ENCODE data around the gene CSNK2A2.

Gene CSNK2A2

GRCh38 chr16:58198803-58199411, 1.0 kb upstream of the CSNK2A2 start:
- no peak for DNase-seq

DNA sequence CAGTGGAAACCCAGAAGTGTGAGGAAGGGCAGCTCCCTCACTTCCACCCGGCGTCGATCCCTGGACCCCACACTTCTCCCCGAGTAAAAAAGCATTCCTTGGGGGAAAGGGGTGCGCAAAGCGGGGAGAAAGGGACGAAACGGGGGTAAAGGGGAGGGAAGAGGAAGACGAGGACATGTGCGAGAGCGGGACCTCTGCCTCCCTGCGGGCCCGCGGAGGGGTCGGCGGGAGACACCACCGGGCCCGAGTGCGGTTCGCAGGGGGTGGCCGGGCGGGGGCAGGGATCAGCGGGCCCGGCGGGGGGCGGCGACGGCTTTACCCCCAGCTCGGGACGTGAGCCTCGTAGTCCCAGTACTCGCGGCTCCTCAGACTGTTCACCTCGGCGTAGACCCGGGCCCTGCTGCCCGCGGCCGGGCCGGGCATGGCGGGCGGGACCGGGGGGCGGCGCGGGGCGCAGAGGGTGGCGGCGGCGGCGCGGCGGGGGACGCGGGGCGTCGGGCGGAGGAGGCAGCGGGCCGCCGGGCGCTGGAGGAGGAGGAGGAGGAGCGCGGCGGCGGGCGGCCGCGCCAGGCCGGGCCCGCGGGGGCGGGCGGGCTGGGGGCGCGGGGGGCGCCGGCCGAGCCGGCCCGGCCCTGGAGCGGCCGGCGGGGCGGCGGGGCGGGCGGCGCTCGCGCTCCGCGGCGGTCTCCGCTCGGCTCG, 443 bp downstream of the CSNK2A2 start:
- DNase-seq = no peak

DNA sequence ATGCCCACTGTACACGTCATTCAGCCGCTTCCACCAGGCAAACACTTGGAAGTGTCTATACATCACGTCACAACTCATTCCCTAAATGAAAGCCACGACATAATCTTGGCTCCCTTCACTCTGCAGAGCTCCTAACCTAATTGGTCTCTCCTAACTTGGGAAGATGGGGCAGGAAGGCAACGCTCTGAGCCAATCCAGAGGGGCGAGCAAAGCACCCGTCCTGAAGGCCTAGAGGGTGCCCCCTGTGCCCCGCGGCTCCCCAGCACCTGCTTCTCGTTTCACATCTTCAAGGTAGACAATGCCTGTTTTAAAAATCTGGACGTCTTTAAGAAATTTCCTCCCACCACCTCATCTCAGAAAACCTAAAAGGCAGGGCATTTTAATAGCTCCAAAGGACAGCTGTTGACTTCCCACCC, 1.0 kb downstream of the CSNK2A2 start:
- peak; percentile 12 for DNase-seq

DNA sequence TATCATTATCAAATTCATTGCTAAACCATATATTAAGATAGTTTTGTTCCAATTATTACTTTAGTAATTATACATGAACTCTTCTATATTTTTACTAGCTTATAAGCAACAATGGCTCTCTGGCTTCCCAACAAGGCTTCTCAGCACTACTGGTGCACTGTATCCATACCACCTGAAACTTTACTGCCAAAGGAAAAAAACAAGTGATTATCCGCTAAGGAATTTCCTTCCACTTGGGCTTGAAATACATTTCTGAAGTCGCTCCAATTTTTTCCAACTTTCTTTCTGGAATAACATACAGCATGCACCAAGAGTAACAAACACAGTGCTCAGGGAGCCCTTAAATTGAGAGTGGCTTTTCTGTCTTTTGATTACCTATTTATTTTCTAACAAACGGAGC, 2.1 kb downstream of the CSNK2A2 start:
- DNase-seq = no peak

GRCh38 chr16:58195344-58195743, 2.6 kb downstream of the CSNK2A2 start:
- DNase-seq = no peak

GRCh38 chr16:58194790-58195189, 3.1 kb downstream of the CSNK2A2 start:
- DNase-seq = no peak

GRCh38 chr16:58187665-58188421, 10.1 kb downstream of the CSNK2A2 start:
- no peak for DNase-seq

DNA sequence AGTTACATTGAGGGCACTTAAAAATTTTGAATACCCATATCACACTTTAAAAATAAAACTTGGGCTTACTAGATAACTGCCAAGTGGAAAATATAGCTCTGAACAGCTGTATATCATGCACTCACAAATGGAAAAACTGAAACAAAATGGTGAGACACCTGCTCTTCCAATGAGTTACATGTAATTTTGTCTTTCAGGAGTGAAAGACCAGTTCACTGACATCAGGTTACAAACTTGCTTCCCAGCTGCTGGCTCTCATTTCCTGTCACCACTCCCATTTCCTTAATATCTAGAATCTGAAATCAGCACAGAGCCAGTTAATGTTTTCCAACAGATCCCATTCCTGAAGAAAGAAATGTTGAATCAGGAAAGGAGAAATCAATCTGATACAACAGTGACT, 10.8 kb downstream of the CSNK2A2 start:
- no peak for DNase-seq

- no peak for DNase-seq
These were observed 11.5 kb downstream of the CSNK2A2 start for GRCh38 chr16:58186176-58186944.

DNA sequence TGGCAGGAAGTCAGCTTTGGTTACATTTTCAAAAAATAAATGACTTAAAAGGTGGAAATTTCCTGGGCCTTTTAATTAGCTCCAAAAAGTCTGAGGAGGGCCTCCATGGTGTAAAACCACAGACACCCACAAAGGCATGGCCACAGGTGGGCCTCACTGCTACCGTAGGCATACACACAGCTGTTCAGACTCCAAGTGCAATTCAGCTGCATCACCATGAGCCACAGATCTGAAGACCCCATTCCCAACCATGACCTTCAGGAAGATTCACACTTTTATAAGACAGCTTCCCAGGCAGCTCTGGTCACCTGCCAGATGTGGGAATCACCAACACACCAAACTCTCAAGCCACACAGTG, 20.6 kb downstream of the CSNK2A2 start:
- DNase-seq = no peak

GRCh38 chr16:58176608-58177352, 21.1 kb downstream of the CSNK2A2 start:
- DNase-seq = no peak

DNA sequence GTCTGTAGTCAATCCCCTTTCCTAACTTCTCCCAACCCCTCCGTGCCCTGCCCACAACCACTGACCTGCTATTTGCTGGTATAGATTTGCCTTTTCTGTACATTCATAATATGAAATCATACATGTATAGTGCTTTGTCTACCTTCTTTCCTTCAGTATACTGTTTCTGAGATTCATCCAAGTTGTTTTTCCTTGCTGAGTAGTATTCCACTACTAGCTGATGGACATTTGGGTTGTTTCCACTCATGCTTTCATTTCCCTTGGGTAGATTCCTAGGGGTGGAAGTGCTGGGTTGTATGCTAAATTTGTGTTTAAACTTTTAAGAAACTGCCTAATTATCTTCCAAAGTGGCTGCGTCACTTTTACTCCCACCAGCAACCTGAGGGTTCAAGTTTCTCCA, 27.7 kb downstream of the CSNK2A2 start:
- DNase-seq = no peak

- DNase-seq = no peak
These were observed 37.1 kb downstream of the CSNK2A2 start for GRCh38 chr16:58160855-58161254.

DNA sequence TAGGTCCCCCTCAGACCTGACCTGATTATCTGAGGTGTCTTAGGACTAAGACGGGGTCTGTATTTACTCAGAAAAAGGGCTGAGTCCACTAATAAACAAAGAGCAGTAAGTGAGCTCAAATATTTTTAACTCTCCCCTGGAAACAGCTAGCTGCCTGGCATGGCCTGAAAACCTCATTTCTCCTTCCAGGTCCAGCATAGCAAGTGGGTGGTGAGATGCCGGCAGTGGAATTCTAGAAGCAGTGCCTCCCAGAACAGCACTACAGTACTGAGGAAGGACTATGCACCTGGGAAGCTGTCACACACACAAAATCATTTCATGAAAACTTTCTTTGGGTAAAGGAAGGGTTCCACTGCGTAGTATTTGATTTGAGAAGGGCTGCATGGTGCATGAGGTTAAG, 39.2 kb downstream of the CSNK2A2 start:
- DNase-seq = no peak

DNA sequence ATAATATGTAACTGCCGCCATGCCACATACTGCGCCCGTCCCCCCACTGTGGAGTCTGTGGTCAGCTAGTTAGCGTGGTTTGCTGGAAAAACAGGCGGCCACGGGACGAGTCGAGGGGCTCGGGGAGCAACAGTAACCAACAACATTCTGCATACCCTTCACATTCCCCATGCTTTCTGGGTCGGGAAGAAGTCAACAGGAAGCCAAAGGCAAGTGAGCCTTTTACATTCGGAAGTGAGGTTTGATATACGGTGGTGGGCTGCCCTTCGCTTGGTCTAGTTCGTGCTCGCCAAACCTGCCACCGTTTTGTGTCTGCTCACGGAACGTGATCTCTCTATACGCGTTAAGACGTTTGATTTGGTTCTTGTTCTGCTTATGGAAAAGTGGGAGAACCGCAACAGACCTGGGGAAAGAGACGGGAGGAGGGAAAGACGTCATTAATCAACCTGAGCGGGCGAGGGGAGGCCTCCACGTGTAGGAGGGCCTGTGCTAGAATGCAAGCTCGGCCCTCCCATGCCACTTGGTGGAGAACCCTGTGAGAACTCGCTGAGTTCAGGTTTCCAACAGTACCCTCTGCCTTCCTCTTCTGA, 39.9 kb downstream of the CSNK2A2 start:
- DNase-seq = no peak

DNA sequence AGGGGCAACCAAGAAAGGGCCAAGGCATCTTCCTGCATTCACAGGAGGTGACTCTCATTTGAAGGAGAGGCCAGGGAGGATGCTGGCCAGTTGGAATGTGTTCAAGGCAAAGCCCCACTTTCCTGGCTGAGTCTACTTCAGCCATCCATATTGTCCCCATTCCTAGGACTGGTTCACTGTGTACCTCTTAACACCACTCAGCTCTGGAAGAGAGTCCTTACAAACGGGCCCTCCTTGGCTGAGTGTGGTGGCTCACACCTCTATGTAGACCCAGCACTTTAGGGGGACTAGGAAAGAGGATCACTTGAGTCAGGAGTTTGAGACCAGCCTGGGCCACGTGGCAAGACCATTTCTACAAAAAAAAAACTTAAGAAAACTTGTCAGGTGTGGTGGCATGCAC, 40.7 kb downstream of the CSNK2A2 start:
- no peak for DNase-seq

GRCh38 chr16:58155839-58156238, 42.1 kb downstream of the CSNK2A2 start:
- DNase-seq = no peak

- peak; percentile 5 for DNase-seq
These were observed 43.6 kb downstream of the CSNK2A2 start for GRCh38 chr16:58154345-58154744.

- DNase-seq = no peak
These were observed 45.5 kb downstream of the CSNK2A2 start for GRCh38 chr16:58152246-58152868.

DNA sequence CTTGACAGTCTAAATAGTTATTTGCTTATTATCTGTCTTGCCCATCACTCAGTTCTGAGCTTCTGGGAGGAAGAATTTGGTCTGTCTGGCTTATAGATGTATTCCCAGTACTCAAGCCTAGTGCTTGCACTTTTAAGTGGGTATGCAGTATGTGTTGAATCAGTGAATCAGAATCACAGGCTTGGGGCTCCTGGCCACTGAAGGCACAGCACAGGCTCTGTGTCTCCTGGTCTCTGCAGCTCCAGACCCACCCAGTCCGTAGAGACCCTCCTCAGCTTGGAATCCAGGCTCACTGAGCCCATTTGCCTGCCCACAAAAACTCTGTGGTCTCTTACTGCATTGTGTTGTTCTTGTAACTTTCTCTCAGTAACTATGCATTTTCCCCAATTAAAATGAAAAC, 49.4 kb downstream of the CSNK2A2 start:
- no peak for DNase-seq

DNA sequence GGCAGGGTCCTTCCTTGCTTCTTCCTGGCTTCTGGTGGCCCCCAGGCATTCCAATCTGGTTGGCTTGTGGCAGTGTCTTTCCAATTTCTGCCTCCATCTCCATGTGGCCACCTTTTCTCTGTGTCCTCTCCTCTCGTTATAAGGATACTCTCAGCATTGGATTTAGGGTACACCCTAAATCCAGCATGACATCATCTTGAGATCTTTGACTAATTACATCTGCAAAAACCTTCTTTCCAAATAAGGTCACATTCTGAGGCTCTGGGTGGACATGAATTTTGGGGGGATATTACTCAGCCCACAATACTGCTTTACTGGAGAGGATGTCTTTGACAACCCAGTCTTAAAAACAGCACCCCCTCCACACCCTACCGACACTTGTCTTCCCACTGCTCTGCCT, 49.8 kb downstream of the CSNK2A2 start:
- no peak for DNase-seq

DNA sequence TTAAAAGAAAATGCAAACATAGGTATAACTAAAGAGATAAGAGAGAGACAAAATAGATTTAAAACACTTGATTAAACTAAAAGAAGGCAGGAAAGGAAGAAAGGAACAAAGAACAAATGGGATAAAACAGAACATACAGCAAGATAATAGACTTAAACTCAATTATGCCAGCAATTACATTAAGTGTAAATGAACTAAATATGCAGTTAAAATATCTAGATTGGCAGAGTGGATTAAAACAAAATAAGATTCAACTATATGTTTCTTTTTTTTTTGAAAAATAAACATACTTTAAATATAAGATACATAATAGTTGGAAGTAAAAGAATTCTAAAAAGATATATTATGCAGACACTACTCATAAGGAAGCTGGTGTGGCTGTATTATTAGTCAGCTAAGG, 59.1 kb downstream of the CSNK2A2 start:
- no peak for DNase-seq
